ENCODE results near the gene RFESD. TPM values are rescaled to one million over a fixed set of nuclear protein-coding genes. Genes with fewer than 3 reads are reported as not detected.
"Not testable (repeated sequence)": the region's sequence is repeated elsewhere in the genome, so short reads cannot be mapped to it uniquely, and the experiment has no call there.

RFESD gene
- total RNA-seq, 2 donors from 2014 or later: 4.2 to 9.3 TPM

- Mint-ChIP-seq H3K27me3 (peaks cover 18% of the 10 kb centered on the region), H3K36me3 (ENCODE audit: low read depth) (no peaks in the 10 kb centered on the region), H3K27ac (no peak overlapping the region), H3K9me3 (no peaks in the 10 kb centered on the region), H3K4me1 (no peaks in the 10 kb centered on the region), H3K4me3 (no peak overlapping the region)
- ATAC-seq (replicated peaks): no peak
Measured at GRCh38 chr5:95697781-95698681, 51.5 kb downstream of the RFESD start.

- H3K4me1 Mint-ChIP-seq: no peaks in the 10 kb centered on the region
- H3K27me3 Mint-ChIP-seq: peaks cover 18% of the 10 kb centered on the region
- H3K27ac Mint-ChIP-seq: no peak overlapping the region
- H3K36me3 Mint-ChIP-seq (ENCODE audit: low read depth): no peaks in the 10 kb centered on the region
- no peak for ATAC-seq (replicated peaks)
- H3K4me3 Mint-ChIP-seq: no peak overlapping the region
- no peaks in the 10 kb centered on the region for H3K9me3 Mint-ChIP-seq
Measured at GRCh38 chr5:95699337-95699736, 52.8 kb downstream of the RFESD start.

- no peaks in the 10 kb centered on the region for H3K36me3 Mint-ChIP-seq (ENCODE audit: low read depth)
- no peaks in the 10 kb centered on the region for H3K4me1 Mint-ChIP-seq
- ATAC-seq (replicated peaks): no peak
Measured at GRCh38 chr5:95701074-95701473, 54.5 kb downstream of the RFESD start.

GRCh38 chr5:95704150-95704549 is 57.6 kb downstream of the RFESD start:
- Mint-ChIP-seq H3K9me3 (no peaks in the 10 kb centered on the region), H3K36me3 (ENCODE audit: low read depth) (no peaks in the 10 kb centered on the region), H3K27me3 (peaks cover 13% of the 10 kb centered on the region), H3K4me1 (no peaks in the 10 kb centered on the region), H3K27ac (no peak overlapping the region), H3K4me3 (no peak overlapping the region)
- ATAC-seq (replicated peaks): no peak

More at GRCh38 chr5:95701074-95701473, 54.5 kb downstream of the RFESD start:
- H3K9me3 Mint-ChIP-seq: no peaks in the 10 kb centered on the region
- peaks cover 14% of the 10 kb centered on the region for H3K27me3 Mint-ChIP-seq
- H3K4me3 Mint-ChIP-seq: no peak overlapping the region
- no peak overlapping the region for H3K27ac Mint-ChIP-seq

- ATAC-seq (replicated peaks); H3K27me3 Mint-ChIP-seq; H3K36me3 Mint-ChIP-seq (ENCODE audit: low read depth); H3K4me1 Mint-ChIP-seq; H3K4me3 Mint-ChIP-seq; H3K9me3 Mint-ChIP-seq; H3K27ac Mint-ChIP-seq: not testable (repeated sequence)
Measured at GRCh38 chr5:95706196-95706595, 59.6 kb downstream of the RFESD start.

GRCh38 chr5:95707055-95707454 is 60.5 kb downstream of the RFESD start:
- Mint-ChIP-seq H3K4me1 (no peaks in the 10 kb centered on the region), H3K27ac (no peak overlapping the region), H3K9me3 (no peaks in the 10 kb centered on the region), H3K36me3 (ENCODE audit: low read depth) (no peaks in the 10 kb centered on the region), H3K27me3 (peaks cover 6% of the 10 kb centered on the region), H3K4me3 (no peak overlapping the region)
- ATAC-seq (replicated peaks): no peak

Other genes with a start within 250 kb of the RFESD start
- gene SKIC3, start 91.8 kb upstream of the RFESD start, total RNA-seq: 10 to 100 TPM; 69.1 to 84.4 TPM
- gene ARSK, start 91.7 kb upstream of the RFESD start, total RNA-seq: 1 to 10 TPM; 7.4 to 7.8 TPM
- under 1 TPM; 0.35 to 0.61 TPM for gene GPR150, start 26.7 kb upstream of the RFESD start, total RNA-seq
- not detected for gene SPATA9, start 36.2 kb downstream of the RFESD start, total RNA-seq
- gene RHOBTB3, start 84.6 kb downstream of the RFESD start, total RNA-seq: 1 to 10 TPM in 1 of 2 donors, under 1 TPM in 1; 0.95 to 2.1 TPM
- gene GLRX, start 175.9 kb downstream of the RFESD start, total RNA-seq: 10 to 100 TPM; 45.1 to 62.3 TPM